Peyer's patch (tissue), 4 donors: ENCODE data around the gene CFHR5. TPM values are rescaled to one million over a fixed set of nuclear protein-coding genes. Genes with fewer than 3 reads are reported as not detected.
"Not testable (repeated sequence)": the region's sequence is repeated elsewhere in the genome, so short reads cannot be mapped to it uniquely, and the experiment has no call there.

ENCODE experiments used
- DNase-seq, 3 donors: peaks; one replicate each; pipeline ENCODE4 v3.0.0-alpha.2; 2017 to 2019
- H3K27ac ChIP-seq, 4 donors: fragments of 200-600 bp; sonication (generic); one replicate each; pipeline ENCODE4 v1.5.1; 2016 to 2019
- H3K27me3 ChIP-seq, 2 donors: fragments of 200-600 bp; sonication (generic); one replicate each; pipeline ENCODE4 v1.5.1; 2019
- H3K36me3 ChIP-seq, 3 donors: fragments of 200-600 bp; sonication (generic); one replicate each; pipeline ENCODE4 v1.5.1; 2016 to 2019
- H3K4me1 ChIP-seq, 4 donors: fragments of 200-600 bp; sonication (generic); one replicate each; pipeline ENCODE4 v1.5.1; 2016 to 2019
- H3K4me3 ChIP-seq, 4 donors: fragments of 200-600 bp; sonication (generic); 1 replicate in 3 of 4; 2 replicates in 1 of 4; pipeline ENCODE4 v1.5.1; 2016 to 2019; ENCODE audit warnings: mild to moderate bottlenecking in 1 of 4
- H3K9me3 ChIP-seq, 4 donors: fragments of 200-600 bp; sonication (generic); one replicate each; pipeline ENCODE4 v1.5.1; 2016 to 2019; ENCODE audit warnings: mild to moderate bottlenecking in 1 of 4
- POLR2A ChIP-seq, 2 donors: fragments of 450-650 bp; IDR thresholded peaks; one replicate each; pipeline ENCODE4 v1.5.1; 2017; ENCODE audit warnings: antibody characterized with exemption in 2 of 2, mild to moderate bottlenecking in 2 of 2, moderate library complexity in 2 of 2
- total RNA-seq, 4 donors: library from RNA; depleted of rRNA; stranded (reverse); fragments of >200 nt; gene quantifications; one replicate each; pipeline ENCODE4 v1.1.0, GENCODE V29; 2016
- TF ChIP-seq, protein P1 (sequence below), 6 experiments: fragments of 450-650 bp in 4 of 6; fragments of 200-600 bp in 2 of 6; sonication (generic) in 1 of 6; IDR thresholded peaks; one replicate each; pipeline ENCODE4 v1.5.1; 2017 to 2019; ENCODE audit warnings: antibody characterized with exemption in 6 of 6, mild to moderate bottlenecking in 3 of 6, moderate library complexity in 1 of 6

CFHR5 gene
- total RNA-seq, 4 donors from 2014 or later, result not detected

DNA sequence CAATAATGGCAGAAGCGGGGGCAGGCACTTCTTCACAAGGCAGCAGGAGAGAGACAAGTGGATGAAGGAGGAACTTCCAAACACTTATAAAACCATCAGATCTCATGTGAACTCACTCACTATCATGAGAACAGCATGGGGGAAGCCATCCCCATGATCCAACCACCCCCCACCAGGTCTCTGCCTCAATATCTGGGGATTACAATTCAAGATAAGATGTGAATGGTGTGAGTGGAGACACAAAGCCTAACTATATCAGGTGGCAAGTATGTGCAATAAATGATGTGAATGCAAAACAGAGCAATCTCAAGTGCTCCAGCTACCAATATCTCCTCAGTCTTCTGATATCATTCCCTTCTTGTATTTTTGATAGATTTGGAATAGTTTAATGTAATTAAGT lies 21.4 kb upstream of the CFHR5 start:
- Histone ChIP-seq H3K9me3 (no peaks in the 10 kb centered on the region), H3K4me1 (no peaks in the 10 kb centered on the region), H3K27me3 (no peaks in the 10 kb centered on the region), H3K4me3 (no peak overlapping the region), H3K36me3 (no peaks in the 10 kb centered on the region), H3K27ac (no peak overlapping the region)
- DNase-seq, result no peak
- TF ChIP-seq, protein P1, sequence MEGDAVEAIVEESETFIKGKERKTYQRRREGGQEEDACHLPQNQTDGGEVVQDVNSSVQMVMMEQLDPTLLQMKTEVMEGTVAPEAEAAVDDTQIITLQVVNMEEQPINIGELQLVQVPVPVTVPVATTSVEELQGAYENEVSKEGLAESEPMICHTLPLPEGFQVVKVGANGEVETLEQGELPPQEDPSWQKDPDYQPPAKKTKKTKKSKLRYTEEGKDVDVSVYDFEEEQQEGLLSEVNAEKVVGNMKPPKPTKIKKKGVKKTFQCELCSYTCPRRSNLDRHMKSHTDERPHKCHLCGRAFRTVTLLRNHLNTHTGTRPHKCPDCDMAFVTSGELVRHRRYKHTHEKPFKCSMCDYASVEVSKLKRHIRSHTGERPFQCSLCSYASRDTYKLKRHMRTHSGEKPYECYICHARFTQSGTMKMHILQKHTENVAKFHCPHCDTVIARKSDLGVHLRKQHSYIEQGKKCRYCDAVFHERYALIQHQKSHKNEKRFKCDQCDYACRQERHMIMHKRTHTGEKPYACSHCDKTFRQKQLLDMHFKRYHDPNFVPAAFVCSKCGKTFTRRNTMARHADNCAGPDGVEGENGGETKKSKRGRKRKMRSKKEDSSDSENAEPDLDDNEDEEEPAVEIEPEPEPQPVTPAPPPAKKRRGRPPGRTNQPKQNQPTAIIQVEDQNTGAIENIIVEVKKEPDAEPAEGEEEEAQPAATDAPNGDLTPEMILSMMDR (IDR thresholded peaks at IDR 0.05), result no peak
- no peak for TF ChIP-seq POLR2A (IDR thresholded peaks at IDR 0.05)

GRCh38 chr1:196960854-196961253 lies 16.5 kb upstream of the CFHR5 start:
- H3K4me3 ChIP-seq, result no peak overlapping the region
- no peak overlapping the region for H3K27ac ChIP-seq
- TF ChIP-seq, protein P1 (IDR thresholded peaks at IDR 0.05), result no peak
- TF ChIP-seq POLR2A (IDR thresholded peaks at IDR 0.05), result no peak
- H3K9me3 ChIP-seq, result no peaks in the 10 kb centered on the region
- no peaks in the 10 kb centered on the region for H3K36me3 ChIP-seq
- H3K4me1 ChIP-seq, result no peaks in the 10 kb centered on the region
- DNase-seq, result no peak
- H3K27me3 ChIP-seq, result no peaks in the 10 kb centered on the region

DNA sequence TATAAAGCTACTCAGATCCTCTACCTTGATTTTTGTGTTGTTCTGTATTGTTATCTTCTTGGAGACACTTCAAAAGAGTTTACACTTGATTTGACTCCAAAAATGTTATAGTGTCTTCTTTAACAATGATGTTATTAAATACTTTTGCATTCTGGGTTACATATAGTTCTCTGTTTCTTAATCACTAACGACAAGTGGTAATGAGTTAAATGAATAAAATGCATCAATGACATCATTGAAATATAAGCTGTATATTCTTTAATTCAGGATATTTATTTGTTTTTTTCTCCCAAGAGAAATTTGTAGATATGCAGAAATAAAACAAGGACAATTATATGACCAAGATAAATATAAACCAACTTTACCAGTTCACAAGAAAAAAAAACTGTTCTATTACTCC lies 7.2 kb upstream of the CFHR5 start:
- no peaks in the 10 kb centered on the region for H3K9me3 ChIP-seq
- no peak overlapping the region for H3K27ac ChIP-seq
- H3K4me1 ChIP-seq, result no peaks in the 10 kb centered on the region
- H3K36me3 ChIP-seq, result no peaks in the 10 kb centered on the region
- no peak overlapping the region for H3K4me3 ChIP-seq
- DNase-seq, result no peak
- no peaks in the 10 kb centered on the region for H3K27me3 ChIP-seq
- TF ChIP-seq, protein P1 (IDR thresholded peaks at IDR 0.05), result no peak
- TF ChIP-seq POLR2A (IDR thresholded peaks at IDR 0.05), result no peak

GRCh38 chr1:196976278-196976677 lies 1.1 kb upstream of the CFHR5 start:
- TF ChIP-seq POLR2A (IDR thresholded peaks at IDR 0.05), result no peak
- TF ChIP-seq, protein P1 (IDR thresholded peaks at IDR 0.05), result no peak
- no peak overlapping the region for H3K4me3 ChIP-seq
- no peaks in the 10 kb centered on the region for H3K36me3 ChIP-seq
- no peak overlapping the region for H3K27ac ChIP-seq
- no peaks in the 10 kb centered on the region for H3K9me3 ChIP-seq
- no peak for DNase-seq
- no peaks in the 10 kb centered on the region for H3K27me3 ChIP-seq
- no peaks in the 10 kb centered on the region for H3K4me1 ChIP-seq

DNA sequence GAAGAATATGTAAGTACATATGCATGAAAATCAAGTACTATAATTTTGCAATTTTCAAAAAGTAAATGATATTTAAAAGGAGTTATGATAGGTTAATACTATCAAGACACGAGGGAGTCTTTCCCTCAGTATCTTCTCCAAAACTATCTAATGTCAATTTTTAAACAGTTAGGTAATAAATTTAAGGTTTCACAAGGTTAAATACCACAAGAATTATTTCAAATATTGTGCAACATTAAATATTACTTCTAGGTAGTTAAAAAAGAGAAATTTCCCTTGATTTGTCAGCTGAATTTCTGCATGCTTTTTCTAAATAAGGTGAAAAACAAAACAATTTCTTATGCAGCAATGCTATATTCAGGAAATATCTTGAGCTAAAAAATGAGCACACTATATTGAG lies 3.5 kb downstream of the CFHR5 start:
- H3K27ac ChIP-seq, result no peak overlapping the region
- H3K36me3 ChIP-seq, result no peaks in the 10 kb centered on the region
- H3K4me1 ChIP-seq, result no peaks in the 10 kb centered on the region
- H3K9me3 ChIP-seq, result no peaks in the 10 kb centered on the region
- H3K4me3 ChIP-seq, result no peak overlapping the region
- TF ChIP-seq, protein P1 (IDR thresholded peaks at IDR 0.05), result no peak
- TF ChIP-seq POLR2A (IDR thresholded peaks at IDR 0.05), result no peak
- no peak for DNase-seq
- H3K27me3 ChIP-seq, result no peaks in the 10 kb centered on the region

DNA sequence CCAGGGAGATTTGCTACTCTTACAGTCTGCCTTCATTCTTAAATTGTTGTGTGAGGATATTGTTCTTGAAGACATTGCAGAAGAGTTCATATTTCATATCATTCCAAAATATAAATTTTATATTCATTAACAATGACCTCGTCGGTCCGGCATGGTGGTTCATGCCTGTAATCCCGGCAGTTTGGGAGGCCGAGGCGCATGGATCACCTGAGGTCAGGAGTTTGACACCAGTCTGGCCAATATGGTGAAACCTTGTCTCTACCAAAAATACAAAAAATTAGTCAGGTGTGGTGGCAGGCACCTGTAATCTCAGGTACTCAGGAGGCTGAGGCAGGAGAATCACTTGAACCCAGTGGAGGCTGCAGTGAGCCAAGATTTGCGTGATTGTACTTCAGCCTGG lies 4.9 kb downstream of the CFHR5 start:
- not testable (repeated sequence) for H3K27me3 ChIP-seq, H3K4me1 ChIP-seq, H3K27ac ChIP-seq, DNase-seq, H3K9me3 ChIP-seq, H3K4me3 ChIP-seq, H3K36me3 ChIP-seq

GRCh38 chr1:196991919-196992651 lies 14.7 kb downstream of the CFHR5 start:
- not testable (repeated sequence) for H3K36me3 ChIP-seq, H3K4me1 ChIP-seq, H3K27me3 ChIP-seq, H3K4me3 ChIP-seq, H3K27ac ChIP-seq, H3K9me3 ChIP-seq, DNase-seq
